HT-29 (cell line): ENCODE results near the gene FAM209A. TPM values are rescaled to one million over a fixed set of nuclear protein-coding genes. Genes with fewer than 3 reads are reported as not detected.
"Not testable (repeated sequence)": the region's sequence is repeated elsewhere in the genome, so short reads cannot be mapped to it uniquely, and the experiment has no call there.

Source experiments
- DNase-seq: peaks from one replicate; pipeline ENCODE4 v3.0.0-alpha.2; 2015; ENCODE audit warnings: low spot score
- total RNA-seq: library from RNA; depleted of rRNA; stranded (reverse); fragments of >200 nt; shearing (Covaris generic); gene quantifications from 2 replicates; pipeline ENCODE4 v1.2.3, GENCODE V29; 2014; rRNA removed

FAM209A gene
- 0.13 and 0.83 TPM in 2 replicates for total RNA-seq

DNA sequence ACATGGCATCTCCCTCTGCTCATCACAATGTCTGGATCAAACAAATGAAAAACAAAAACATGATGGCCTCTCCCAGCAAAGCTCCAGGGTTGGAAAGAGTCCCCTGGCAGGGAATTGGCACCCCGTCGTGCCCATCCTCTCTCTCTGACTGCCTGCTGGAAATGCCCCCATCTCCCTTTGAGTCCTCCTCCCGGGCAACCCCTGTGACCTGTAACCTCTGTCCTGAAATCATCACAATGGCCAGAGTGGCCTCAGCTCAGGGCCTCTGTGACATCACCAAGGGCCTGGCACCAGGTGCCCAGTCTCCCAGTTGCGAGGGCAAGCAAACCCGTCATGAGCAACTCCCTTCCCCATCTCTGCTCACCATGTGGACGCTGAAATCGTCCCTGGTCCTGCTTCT, at the start of gene FAM209A:
Gene FAM209A, plus strand, starts transcription at position 301 of the 400 bp plus-strand sequence. Its CDS starts 65 bp downstream, at position 366.
- not testable (repeated sequence) for DNase-seq

- DNase-seq = no peak
These were observed 40.6 kb upstream of the FAM209A start for GRCh38 chr20:56483970-56484369.

GRCh38 chr20:56487216-56487615, 37.3 kb upstream of the FAM209A start:
- DNase-seq = no peak

DNA sequence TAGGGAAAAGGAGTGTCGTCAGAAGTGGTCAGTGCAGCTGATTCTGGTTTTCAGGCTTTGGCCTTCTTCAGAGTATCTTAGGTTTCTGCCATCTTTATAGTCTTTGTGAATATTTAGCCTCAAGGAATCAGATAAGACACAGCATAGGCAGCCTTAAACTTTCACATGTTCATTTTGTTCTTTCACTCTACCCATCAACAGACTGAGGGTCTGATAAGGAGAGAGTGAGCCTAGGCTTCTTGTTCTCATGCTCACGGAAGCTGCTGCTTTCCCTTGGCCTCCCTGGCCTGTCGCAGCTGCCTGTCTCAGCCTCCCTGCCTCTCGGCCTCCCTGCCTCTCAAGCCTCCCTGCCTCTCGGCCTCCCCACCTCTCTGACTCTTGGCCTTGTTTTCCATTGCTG, 36.0 kb upstream of the FAM209A start:
- no peak for DNase-seq

- DNase-seq = no peak
These were observed 23.4 kb upstream of the FAM209A start for GRCh38 chr20:56501116-56501515.

DNA sequence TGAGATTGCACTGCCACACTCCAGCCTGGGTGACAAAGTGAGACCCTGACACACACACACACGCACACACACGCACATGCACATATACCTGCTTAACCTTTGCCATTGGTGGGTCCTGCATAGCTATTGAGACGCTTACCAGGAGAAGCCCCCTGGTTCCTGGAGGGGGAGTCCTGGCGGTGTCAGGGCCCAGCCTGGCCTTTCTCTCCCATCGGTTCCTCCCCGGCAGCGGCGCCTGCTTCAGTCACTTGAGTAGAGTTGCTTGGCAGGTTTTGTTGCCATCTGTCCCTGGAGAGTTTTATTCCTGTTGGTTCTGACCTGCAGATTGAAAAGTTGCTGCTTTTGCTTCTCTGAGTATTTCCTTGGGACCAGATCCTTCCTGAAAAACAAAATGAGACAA, 20.6 kb upstream of the FAM209A start:
- DNase-seq = no peak

DNA sequence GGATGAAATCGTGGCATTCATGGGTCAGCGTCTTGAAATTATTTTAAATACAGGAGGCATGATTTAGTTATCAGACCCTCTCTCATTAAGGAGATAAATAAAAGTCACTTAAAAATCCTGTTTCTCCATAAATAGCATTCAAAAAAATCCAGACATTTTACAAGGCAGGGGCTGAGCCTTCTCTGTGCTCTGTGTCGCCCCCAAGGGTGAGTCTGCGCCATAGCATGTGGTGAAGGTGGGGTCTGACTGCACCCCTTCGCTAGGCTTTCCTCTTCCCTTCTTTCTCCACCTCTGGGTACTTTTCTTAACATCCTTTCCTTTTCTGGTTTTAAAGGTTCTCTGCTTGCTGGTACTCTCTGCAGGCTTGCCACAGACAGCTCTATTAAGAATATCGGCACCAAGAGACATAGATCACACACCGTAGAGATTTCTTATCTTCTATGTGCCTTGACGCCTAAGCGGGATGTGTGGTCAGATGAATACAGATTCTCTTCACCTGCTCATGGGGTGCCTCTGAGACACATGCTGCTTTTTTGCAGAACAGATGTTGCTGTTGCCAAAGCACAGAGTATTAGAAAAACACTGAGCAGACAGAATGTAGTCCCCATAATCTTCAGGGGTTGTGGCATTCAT, 20.1 kb upstream of the FAM209A start:
- DNase-seq = peak; percentile 12

GRCh38 chr20:56506103-56506502, 18.4 kb upstream of the FAM209A start:
- no peak for DNase-seq

GRCh38 chr20:56511926-56512325, 12.6 kb upstream of the FAM209A start:
- DNase-seq = no peak

- no peak for DNase-seq
These were observed 11.1 kb upstream of the FAM209A start for GRCh38 chr20:56513161-56514150.

- no peak for DNase-seq
These were observed 7.9 kb upstream of the FAM209A start for GRCh38 chr20:56516631-56517030.

- no peak for DNase-seq
These were observed 7.3 kb upstream of the FAM209A start for GRCh38 chr20:56517211-56517610.

DNA sequence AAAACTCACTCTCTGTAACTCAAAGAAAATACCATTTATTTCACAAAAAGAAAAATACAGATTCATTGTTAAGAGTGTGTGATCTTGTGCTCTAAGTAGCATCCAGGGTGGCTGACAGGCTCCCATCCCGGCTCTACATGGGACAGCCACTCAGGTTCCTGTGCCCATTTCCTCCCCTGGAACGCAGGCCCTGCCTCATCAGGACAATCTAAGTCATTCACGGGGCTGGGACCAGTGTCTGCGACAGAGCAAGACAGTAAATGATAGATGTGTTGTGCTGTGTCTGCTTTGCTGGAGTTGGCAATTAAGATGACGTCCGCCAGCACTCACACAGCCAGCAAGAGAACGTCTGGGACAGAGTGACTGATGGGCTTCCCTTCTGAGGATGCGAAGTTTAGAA, 6.9 kb upstream of the FAM209A start:
- no peak for DNase-seq

DNA sequence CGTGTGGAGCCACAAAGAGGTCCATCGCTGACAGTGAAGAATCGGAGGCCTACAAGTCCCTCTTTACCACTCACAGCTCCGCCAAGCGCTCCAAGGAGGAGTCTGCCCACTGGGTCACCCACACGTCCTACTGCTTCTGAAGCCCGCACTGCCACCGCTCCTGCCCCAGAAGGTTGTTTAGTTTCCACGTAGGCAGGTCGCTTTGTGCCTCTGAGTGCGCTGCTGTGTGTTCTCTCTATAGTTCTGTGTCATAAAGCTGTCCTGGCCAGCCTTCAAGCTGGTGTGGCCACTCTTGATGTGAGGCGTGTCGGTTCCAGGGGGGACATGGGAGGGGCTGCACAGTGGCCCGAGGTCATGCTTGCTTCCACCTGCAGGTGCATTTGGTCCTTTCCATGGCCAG, 6.4 kb upstream of the FAM209A start:
- DNase-seq = no peak

- no peak for DNase-seq
These were observed 5.7 kb upstream of the FAM209A start for GRCh38 chr20:56518721-56519398.

DNA sequence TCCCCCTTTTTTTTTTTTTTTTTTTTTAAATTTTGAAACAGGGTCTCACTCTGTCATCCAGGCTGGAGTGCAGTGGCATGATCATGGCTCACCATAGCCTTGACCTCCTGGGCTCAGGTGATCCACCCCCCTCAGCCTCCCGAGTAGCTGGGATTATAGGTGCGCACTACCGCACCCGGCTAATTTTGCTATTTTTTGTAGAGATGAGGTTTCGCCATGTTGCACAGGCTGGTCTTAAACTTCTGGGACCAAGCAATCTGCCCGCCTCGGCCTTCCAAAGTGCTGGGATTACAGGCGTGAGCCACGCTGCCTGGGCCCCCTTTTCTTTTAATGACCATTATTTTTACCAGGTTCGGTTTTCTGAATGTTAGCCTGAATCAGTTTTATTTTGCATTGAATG, 5.0 kb upstream of the FAM209A start:
- DNase-seq = no peak

- DNase-seq = no peak
These were observed 4.4 kb upstream of the FAM209A start for GRCh38 chr20:56520180-56520579.

- not testable (repeated sequence) for DNase-seq
These were observed 3.7 kb upstream of the FAM209A start for GRCh38 chr20:56520746-56521354.

DNA sequence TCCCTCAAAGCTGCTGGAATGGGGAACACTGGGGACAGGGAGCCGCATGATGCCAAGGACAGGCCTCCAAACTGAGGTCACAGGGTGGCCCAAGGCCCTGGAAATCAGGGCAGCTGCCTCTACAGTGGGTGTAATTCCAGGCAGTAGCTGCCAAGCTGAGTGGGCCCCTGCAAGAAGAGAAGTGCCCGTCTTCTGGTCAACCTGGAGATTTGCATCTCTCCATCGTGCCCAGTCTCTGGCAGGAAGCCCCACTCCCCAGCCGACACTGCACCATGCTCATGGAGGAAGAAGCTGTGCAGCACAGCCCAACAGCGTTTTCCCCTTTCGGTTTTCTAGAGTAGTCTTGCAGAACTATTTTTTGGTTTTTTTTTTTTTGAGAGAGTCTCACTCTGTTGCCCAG, 2.2 kb upstream of the FAM209A start:
- DNase-seq = no peak

GRCh38 chr20:56527521-56527920, 3.0 kb downstream of the FAM209A start:
- DNase-seq = no peak

GRCh38 chr20:56532946-56533345, 8.4 kb downstream of the FAM209A start, which contains the start of gene FAM209B:
Gene FAM209B (plus strand): TSS chr20:56533246. CDS start chr20:56533342, 96 bp downstream.
- not testable (repeated sequence) for DNase-seq

- no peak for DNase-seq
These were observed 13.5 kb downstream of the FAM209A start for GRCh38 chr20:56537997-56538396.
